HG03175 (cell line): ENCODE data around the gene NACA2.
"Not testable (repeated sequence)": the region's sequence is repeated elsewhere in the genome, so short reads cannot be mapped to it uniquely, and the experiment has no call there.

ENCODE experiments used
- ATAC-seq: cut with Tn5 transposase; IDR thresholded peaks from one replicate; pipeline ENCODE4 v1.9.1; 2021; ENCODE audit warnings: mild to moderate bottlenecking, moderate library complexity; ENCODE audit not compliant: unreplicated experiment

Gene NACA2

GRCh38 chr17:61554209-61554608 is 36.8 kb downstream of the NACA2 start:
- ATAC-seq = no peak

- not testable (repeated sequence) for ATAC-seq
Observed at GRCh38 chr17:61552560-61552959, 38.5 kb downstream of the NACA2 start.

GRCh38 chr17:61551255-61551742 is 39.7 kb downstream of the NACA2 start:
- ATAC-seq = no peak

- no peak for ATAC-seq
Observed at GRCh38 chr17:61547113-61547512, 43.9 kb downstream of the NACA2 start.

- ATAC-seq = no peak
Observed at GRCh38 chr17:61545335-61545938, 45.6 kb downstream of the NACA2 start.

GRCh38 chr17:61543786-61544415 is 47.1 kb downstream of the NACA2 start:
- ATAC-seq = no peak

- no peak for ATAC-seq
Observed at GRCh38 chr17:61542027-61542426, 49.0 kb downstream of the NACA2 start.

- no peak for ATAC-seq
Observed at GRCh38 chr17:61540874-61541273, 50.1 kb downstream of the NACA2 start.
